GM12801 (cell line): Measurements from ENCODE around the gene EFNA1.

ENCODE experiments used
- TF ChIP-seq, protein P1 (sequence below): IDR thresholded peaks from one replicate; pipeline ENCODE4 v1.5.1; 2011; ENCODE audit warnings: control low read depth; ENCODE audit not compliant: insufficient read length; ENCODE audit errors: extremely low read depth

EFNA1 gene

DNA sequence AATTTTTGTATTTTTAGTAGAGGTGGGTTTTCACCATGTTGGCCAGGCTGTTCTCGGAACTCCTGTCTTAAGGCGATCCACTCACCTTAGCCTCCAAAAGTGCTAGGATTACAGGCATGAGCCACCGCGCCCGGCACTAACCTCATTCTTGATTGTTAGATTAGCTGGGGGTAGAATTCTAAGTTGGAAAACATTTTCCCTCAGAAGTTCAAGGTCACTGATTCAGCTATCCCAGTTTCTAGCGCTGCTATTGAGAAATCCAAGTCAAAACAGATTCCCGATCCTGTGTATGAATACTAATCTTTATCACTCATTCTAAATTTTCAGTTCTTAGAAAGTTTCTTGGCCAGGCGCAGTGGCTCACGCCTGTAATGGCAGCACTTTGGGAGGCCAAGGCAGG lies 24.4 kb upstream of the EFNA1 start:
- TF ChIP-seq, protein P1, sequence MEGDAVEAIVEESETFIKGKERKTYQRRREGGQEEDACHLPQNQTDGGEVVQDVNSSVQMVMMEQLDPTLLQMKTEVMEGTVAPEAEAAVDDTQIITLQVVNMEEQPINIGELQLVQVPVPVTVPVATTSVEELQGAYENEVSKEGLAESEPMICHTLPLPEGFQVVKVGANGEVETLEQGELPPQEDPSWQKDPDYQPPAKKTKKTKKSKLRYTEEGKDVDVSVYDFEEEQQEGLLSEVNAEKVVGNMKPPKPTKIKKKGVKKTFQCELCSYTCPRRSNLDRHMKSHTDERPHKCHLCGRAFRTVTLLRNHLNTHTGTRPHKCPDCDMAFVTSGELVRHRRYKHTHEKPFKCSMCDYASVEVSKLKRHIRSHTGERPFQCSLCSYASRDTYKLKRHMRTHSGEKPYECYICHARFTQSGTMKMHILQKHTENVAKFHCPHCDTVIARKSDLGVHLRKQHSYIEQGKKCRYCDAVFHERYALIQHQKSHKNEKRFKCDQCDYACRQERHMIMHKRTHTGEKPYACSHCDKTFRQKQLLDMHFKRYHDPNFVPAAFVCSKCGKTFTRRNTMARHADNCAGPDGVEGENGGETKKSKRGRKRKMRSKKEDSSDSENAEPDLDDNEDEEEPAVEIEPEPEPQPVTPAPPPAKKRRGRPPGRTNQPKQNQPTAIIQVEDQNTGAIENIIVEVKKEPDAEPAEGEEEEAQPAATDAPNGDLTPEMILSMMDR, result no peak

DNA sequence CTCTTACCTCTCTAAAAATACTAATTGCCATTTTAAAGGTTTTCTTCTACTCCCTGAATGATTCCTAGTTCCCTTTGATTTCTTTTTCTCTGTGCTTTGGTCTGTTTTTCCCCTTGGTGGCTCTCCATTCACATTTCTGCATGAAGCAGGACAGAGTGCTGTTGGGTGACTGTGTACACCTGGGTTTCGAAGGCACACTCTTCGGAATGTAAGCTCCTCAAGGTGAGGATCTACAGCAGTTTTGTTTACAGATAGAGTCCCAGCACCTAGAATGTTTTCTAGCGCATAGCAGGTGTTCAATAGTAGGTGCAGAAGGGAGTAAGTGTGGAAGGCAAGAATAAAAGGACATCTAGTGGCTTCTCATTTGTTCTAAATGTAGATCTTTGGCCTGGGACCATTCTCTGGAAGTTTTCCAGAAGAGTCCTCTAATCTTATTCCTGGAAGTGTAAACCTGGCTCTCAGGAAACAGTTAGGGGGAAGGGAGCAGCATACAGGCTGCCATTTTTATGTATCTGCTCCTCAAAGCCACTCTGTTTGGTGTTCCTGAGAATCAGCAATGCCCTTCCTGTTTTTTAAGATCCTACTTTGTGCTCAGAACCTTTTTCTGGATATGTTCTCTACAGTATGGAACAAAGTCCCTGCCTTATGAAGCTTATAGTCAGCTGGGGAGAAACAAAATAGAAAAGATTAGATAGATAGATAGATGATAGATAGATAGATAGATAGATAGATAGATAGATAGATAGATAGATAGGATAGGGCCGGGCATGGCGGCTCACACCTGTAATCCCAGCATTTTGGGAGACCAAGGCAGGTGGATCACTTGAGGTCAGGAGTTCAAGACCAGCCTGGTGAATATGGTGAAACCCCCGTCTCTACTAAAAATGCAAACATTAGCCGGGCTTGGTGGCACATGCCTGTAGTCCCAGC lies 22.8 kb upstream of the EFNA1 start:
- TF ChIP-seq, protein P1, result no peak

DNA sequence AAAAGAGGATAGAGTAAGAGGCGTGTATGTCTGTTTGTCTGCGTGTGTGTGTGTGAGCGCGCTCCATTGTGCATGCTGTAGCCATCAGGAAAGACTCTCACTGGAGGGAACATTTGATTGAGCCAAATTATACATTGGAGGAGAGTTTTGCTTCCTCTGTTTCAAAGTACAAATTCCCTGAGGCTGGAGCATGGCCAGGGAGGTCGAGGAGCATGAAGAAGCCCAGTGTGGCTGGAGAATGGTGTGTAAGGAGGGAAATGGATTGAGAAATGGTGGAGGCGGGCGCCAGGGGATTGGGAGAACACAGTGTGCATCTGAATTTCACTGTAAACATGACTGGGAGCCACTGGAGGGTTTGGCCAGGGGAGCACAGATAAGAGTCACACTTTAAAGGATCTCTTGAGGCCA lies 22.1 kb upstream of the EFNA1 start:
- TF ChIP-seq, protein P1, result no peak

DNA sequence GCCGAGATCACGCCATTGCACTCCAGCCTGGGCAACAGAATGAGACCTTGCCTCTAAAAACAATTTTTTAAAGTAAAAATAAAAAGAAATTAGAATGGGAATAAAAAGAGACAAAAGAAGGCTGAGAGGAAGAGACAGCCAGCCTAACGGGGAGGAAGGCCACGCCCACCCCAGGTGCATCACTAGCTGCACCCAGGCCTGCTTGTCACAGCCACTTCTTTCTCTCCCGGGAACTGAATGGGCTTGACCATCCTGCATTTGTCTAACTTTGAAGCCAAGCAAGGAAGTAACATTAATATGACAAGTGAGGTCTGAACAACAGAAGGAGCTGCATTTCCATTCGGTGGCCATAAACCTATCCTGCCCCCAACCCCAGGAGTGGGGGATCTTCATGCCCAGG lies 20.8 kb upstream of the EFNA1 start:
- TF ChIP-seq, protein P1, result no peak

DNA sequence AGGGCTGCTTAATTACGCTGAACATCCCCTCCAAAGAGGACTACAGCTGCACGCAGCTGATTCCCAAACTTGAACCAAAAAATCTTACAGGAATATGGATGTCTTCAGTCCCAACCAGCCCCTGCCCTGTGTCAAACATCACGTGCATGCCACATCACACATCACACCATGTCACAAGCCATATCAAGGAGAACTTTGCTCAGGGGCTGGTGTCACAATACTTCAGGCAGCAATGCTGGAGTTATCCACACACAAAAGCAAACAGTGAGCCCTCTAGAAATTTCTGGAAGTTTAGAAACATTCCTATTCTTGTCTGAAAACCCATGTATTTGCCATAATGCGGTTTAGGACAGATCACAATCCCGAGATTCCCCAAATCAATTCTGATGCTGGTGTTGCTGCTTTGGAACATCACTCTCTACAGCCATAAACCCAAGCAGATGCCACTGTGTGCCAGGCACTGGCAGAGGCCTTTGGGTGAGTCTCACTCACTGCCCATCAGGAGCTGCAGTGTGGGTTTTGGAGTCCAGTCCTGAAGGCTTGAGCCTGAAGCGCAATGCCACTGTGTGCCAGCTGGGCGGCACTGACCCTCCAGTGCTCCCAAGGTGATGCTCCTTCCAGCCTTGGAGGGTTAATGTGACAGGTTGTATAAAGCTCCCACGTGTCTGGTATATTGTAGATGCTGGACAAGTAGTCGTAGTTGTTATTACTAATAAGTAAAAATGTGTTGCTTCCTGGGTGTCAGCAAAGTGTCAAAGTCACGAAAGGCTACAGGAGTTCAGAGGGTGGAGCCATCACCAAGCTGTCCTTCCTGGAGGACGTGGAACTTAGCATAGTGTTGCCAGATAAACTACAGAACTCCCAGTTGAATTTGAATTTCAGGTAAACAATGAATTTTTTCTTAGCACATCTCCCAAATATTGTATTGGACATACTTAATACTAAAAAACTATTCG lies 20.1 kb upstream of the EFNA1 start:
- TF ChIP-seq, protein P1, result no peak

DNA sequence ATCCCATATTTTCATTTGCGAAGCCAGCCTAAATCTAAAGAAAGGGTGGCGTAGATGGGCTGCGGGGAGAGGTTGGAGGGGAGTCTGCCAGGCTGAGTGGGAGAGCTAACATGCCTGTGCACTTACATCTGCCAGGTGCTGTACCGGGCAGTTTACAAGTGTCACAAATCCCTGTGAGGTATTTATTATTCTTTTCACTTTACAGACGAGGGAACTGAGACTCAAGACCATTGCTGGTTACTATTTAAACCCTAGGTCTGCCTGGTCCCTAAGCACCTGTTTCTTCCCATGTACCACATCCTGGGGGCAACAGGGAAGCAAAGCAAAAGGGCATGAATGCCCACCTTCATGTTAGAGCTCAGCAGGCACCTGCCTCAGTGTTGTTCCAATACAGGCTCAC lies 19.4 kb upstream of the EFNA1 start:
- TF ChIP-seq, protein P1, result no peak

DNA sequence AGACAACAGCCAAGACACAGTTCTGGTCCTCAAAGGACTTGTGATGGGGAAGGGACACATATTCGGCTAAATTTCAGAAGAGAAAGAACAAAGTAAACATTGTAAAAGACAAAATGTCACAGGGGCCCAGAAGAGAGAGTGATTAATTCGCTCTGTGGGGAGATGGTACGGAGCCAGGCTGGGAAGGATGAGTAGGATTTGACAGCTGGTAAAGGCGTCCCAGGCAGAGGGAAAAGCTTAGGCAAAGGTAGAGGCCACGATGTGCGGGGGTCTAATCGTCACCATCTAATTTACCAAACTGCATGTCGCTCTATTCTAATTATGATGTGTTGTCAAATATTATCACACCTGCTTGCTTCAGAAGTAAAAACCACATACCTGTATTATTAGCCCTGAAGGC lies 17.3 kb upstream of the EFNA1 start:
- TF ChIP-seq, protein P1, result no peak
